Stimulated activated naive CD8-positive, alpha-beta T cell treated with anti-CD3 and anti-CD28 coated beads, Interleukin-15, amount 100 ng/mL, for 72 hours (primary cell): Measurements from ENCODE around the gene CMKLR1.

Source experiments
- ATAC-seq: fragments of 150-1000 bp; cut with Tn5 transposase; 2 replicates; pipeline ENCODE4 v1.10.0; 2021; ENCODE audit warnings: mild to moderate bottlenecking, moderate library complexity
- DNase-seq, 2 donors: peaks; one replicate each; pipeline ENCODE4 v3.0.0; 2021 to 2022
- H3K27ac Mint-ChIP-seq, 2 donors: one replicate each; pipeline ENCODE4 v1.8.0; 2022; ENCODE audit warnings: mild to moderate bottlenecking in 2 of 2, mixed read lengths in 2 of 2, moderate library complexity in 2 of 2
- H3K27me3 Mint-ChIP-seq: one replicate; pipeline ENCODE4 v1.8.0; 2022; ENCODE audit warnings: mixed read lengths
- H3K4me1 Mint-ChIP-seq: one replicate; pipeline ENCODE4 v1.8.0; 2022; ENCODE audit warnings: mild to moderate bottlenecking, mixed read lengths
- H3K4me3 Mint-ChIP-seq, 2 donors: one replicate each; pipeline ENCODE4 v1.8.0; 2022; ENCODE audit warnings: mild to moderate bottlenecking in 2 of 2, mixed read lengths in 2 of 2, moderate library complexity in 1 of 2
- H3K9me3 Mint-ChIP-seq, 2 donors: one replicate each; pipeline ENCODE4 v1.8.0; 2022; ENCODE audit warnings: mixed read lengths in 2 of 2

Gene CMKLR1

GRCh38 chr12:108238474-108238873 is 100.6 kb downstream of the CMKLR1 start:
- Mint-ChIP-seq H3K27ac (no peak overlapping the region), H3K4me3 (no peak overlapping the region), H3K4me1 (no peaks in the 10 kb centered on the region), H3K27me3 (peaks cover 35% of the 10 kb centered on the region), H3K9me3 (peaks cover 0 to 10% of the 10 kb centered on the region in 2 donors)
- DNase-seq (no peak), ATAC-seq (no peak)
